Measurements from ENCODE around the gene KRT25. TPM values are rescaled to one million over a fixed set of nuclear protein-coding genes. Genes with fewer than 3 reads are reported as not detected.
A peak's percentile ranks its signal among the peaks of the same experiment; 100 is the strongest.

Gene KRT25
- total RNA-seq, 2 experiments from 2014 or later = not detected

DNA sequence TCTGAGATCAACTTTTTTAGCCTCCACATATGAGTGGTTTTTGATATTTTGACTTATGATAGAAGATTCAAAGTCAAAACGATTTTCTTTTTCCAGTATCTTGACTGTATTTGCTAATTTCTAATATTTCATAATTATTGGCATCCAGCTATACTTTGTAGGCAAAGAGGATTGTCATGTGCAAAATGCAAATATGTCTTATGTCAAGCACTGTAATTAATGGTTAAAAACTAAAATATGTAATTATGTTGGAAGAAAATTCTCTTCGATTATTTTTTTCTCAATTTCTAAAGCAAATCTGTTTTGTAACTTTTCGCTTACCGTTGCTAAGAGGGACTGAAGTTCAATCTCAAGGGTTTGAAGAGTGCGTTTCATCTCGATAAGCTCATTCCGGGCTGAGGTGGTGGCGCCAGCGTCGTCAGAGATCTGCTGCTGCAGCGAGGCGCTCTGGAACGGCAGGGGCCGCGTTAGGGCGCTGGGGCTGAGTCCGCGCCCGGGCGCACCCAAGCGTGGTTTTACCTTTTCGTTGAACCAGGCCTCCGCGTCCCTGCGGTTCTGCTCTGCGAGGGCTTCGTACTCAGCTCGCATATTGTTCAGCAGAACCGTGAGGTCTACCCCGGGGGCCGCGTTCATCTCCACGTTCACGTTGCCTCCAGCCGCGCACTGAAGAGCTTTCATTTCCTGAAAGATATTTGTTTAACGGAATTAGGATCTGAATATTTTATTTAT, 24.2 kb upstream of the KRT25 start:
- ChIA-PET POLR2A (no interaction called here), CTCF (interaction anchor here (1.3 kb wide), 1 partner anchor 28 kb away, joined by 3 read pairs; no protein-coding TSS in a partner anchor)
- H3K27me3 ChIP-seq (ENCODE audit: control insufficient read depth in 1 of 2, insufficient read depth in 2 of 2, low read length in 2 of 2) = peaks cover 34 to 45% of the 10 kb centered on the region in 2 experiments
- no peaks in the 10 kb centered on the region for H3K36me3 Mint-ChIP-seq (ENCODE audit: low read depth)
- no peaks in the 10 kb centered on the region for H3K4me1 ChIP-seq (ENCODE audit: insufficient read depth, low read length)
- H3K27ac Mint-ChIP-seq = no peak overlapping the region
- H3K36me3 ChIP-seq (ENCODE audit: insufficient read depth, low read length) = no peaks in the 10 kb centered on the region
- ATAC-seq (ENCODE audit: poor library complexity) (peak; percentile 76), DNase-seq (peak in 8 of 14 experiments; percentile 1 to 45 (median 20))
- no peaks in the 10 kb centered on the region for H3K4me1 Mint-ChIP-seq (ENCODE audit: low read depth)
- peaks cover 68% of the 10 kb centered on the region for H3K27me3 Mint-ChIP-seq
- peak overlapping the region; percentile 31 for H3K4me3 ChIP-seq (ENCODE audit: low read length)
- TF ChIP-seq, protein P1, sequence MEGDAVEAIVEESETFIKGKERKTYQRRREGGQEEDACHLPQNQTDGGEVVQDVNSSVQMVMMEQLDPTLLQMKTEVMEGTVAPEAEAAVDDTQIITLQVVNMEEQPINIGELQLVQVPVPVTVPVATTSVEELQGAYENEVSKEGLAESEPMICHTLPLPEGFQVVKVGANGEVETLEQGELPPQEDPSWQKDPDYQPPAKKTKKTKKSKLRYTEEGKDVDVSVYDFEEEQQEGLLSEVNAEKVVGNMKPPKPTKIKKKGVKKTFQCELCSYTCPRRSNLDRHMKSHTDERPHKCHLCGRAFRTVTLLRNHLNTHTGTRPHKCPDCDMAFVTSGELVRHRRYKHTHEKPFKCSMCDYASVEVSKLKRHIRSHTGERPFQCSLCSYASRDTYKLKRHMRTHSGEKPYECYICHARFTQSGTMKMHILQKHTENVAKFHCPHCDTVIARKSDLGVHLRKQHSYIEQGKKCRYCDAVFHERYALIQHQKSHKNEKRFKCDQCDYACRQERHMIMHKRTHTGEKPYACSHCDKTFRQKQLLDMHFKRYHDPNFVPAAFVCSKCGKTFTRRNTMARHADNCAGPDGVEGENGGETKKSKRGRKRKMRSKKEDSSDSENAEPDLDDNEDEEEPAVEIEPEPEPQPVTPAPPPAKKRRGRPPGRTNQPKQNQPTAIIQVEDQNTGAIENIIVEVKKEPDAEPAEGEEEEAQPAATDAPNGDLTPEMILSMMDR (IDR thresholded peaks at IDR 0.05) = no peak
- intact Hi-C loops (cut with DNase I, micrococcal nuclease) = no loop called here
- peak overlapping the region; percentile 66 for H3K4me3 Mint-ChIP-seq
- H3K27ac ChIP-seq (ENCODE audit: low read depth in 1 of 2, low read length in 2 of 2) = no peak overlapping the region
- no peaks in the 10 kb centered on the region for H3K9me3 Mint-ChIP-seq
- peaks cover 0 to 5% of the 10 kb centered on the region in 2 experiments for H3K9me3 ChIP-seq (ENCODE audit: control insufficient read depth in 1 of 2, insufficient read depth in 1 of 2, low read length in 2 of 2)

DNA sequence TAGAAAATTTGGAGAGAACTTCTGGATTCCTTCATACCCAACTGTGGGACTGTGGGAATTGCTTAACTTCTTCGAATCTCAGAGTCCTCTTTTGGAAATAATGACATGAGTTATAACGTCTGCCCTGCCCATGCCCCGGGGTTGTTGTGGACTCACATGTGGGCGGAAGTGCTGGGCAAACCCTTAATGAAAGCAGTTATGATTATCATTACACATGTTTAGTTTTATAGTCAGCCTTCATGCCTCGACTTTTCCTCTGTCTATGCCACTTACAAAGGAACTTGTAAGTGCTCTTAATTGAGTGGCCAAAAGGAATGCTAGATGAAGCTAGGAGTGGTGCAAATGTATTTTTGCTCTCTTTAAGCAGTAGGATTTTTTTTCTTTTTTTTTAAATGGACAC, 23.3 kb upstream of the KRT25 start:
- TF ChIP-seq, protein P1 (IDR thresholded peaks at IDR 0.05) = no peak
- no peaks in the 10 kb centered on the region for H3K9me3 Mint-ChIP-seq
- ATAC-seq (ENCODE audit: poor library complexity) (no peak), DNase-seq (no peak)
- H3K27ac Mint-ChIP-seq = no peak overlapping the region
- POLR2A ChIA-PET = no interaction called here
- H3K9me3 ChIP-seq (ENCODE audit: control insufficient read depth in 1 of 2, insufficient read depth in 1 of 2, low read length in 2 of 2) = peaks cover 0 to 5% of the 10 kb centered on the region in 2 experiments
- H3K27ac ChIP-seq (ENCODE audit: low read depth in 1 of 2, low read length in 2 of 2) = no peak overlapping the region
- peaks cover 34 to 45% of the 10 kb centered on the region in 2 experiments for H3K27me3 ChIP-seq (ENCODE audit: control insufficient read depth in 1 of 2, insufficient read depth in 2 of 2, low read length in 2 of 2)
- H3K4me3 ChIP-seq (ENCODE audit: low read length) = no peak overlapping the region
- no peaks in the 10 kb centered on the region for H3K36me3 ChIP-seq (ENCODE audit: insufficient read depth, low read length)
- CTCF ChIA-PET = no interaction called here
- no peak overlapping the region for H3K4me3 Mint-ChIP-seq
- H3K4me1 Mint-ChIP-seq (ENCODE audit: low read depth) = no peaks in the 10 kb centered on the region
- H3K36me3 Mint-ChIP-seq (ENCODE audit: low read depth) = no peaks in the 10 kb centered on the region
- no peaks in the 10 kb centered on the region for H3K4me1 ChIP-seq (ENCODE audit: insufficient read depth, low read length)
- H3K27me3 Mint-ChIP-seq = peaks cover 73% of the 10 kb centered on the region
- intact Hi-C loops (cut with DNase I, micrococcal nuclease) = no loop called here

DNA sequence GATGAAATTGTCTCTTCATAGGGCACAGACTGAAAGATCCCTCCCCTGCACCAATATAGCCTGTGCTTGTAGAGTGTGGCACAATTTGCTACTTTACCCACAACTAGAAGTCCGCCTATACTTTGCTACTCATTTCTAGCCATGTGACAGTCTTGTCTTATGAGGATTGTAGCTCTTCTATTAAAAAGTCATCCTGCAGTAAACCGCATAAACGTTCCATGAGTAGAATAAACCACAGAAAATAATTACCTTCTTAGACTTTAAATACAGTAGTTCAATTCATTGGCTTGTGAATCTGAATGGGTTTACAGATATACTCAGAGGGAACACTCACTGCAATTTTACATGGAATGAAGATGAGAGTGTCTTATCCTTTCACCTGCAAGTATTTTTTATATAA, 22.8 kb upstream of the KRT25 start:
- ChIA-PET CTCF (no interaction called here), POLR2A (no interaction called here)
- Mint-ChIP-seq H3K27ac (no peak overlapping the region), H3K9me3 (no peaks in the 10 kb centered on the region), H3K27me3 (peaks cover 74% of the 10 kb centered on the region), H3K4me3 (no peak overlapping the region), H3K36me3 (ENCODE audit: low read depth) (no peaks in the 10 kb centered on the region), H3K4me1 (ENCODE audit: low read depth) (no peaks in the 10 kb centered on the region)
- Histone ChIP-seq H3K4me3 (ENCODE audit: low read length) (no peak overlapping the region), H3K9me3 (ENCODE audit: control insufficient read depth in 1 of 2, insufficient read depth in 1 of 2, low read length in 2 of 2) (peaks cover 0 to 5% of the 10 kb centered on the region in 2 experiments), H3K27ac (ENCODE audit: low read depth in 1 of 2, low read length in 2 of 2) (no peak overlapping the region), H3K27me3 (ENCODE audit: control insufficient read depth in 1 of 2, insufficient read depth in 2 of 2, low read length in 2 of 2) (peaks cover 34 to 45% of the 10 kb centered on the region in 2 experiments), H3K4me1 (ENCODE audit: insufficient read depth, low read length) (no peaks in the 10 kb centered on the region), H3K36me3 (ENCODE audit: insufficient read depth, low read length) (no peaks in the 10 kb centered on the region)
- DNase-seq = no peak
- TF ChIP-seq, protein P1 (IDR thresholded peaks at IDR 0.05) = no peak
- intact Hi-C loops (cut with DNase I, micrococcal nuclease) = no loop called here
- ATAC-seq (ENCODE audit: poor library complexity) = no peak
